Bone marrow (tissue), 2 donors: ENCODE measurements around the gene MAFG.

ENCODE experiments used
- DNase-seq, 2 donors: peaks; one replicate each; lab custom pipeline; 2025; lab: John Stamatoyannopoulos, UW

MAFG gene

DNA sequence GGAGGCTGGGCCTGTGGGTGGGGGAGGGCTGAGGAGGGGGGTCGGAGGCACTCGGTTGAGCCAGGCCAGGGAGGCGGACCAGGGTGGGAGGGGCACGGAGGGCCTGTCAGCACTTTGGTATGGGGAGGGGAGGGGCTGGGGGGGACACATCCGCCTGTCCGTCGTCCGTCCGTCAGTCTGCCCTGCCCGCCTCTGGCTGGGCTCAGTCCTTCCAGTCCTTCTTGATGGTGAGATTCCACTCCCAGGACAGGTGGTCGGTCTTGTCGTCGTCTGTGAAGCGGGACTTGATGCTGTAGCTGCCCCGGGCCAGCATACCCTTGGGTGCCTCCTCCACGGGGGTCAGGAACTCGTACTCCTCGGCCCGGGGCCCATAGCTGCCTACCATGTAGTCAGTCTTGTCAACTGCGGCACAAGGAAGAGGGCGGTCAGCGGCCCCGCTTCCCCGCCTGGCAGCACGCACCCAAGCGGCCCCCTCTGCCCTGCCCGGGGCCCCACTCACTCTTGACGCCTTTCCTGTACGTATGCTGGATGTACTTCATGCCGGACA lies 58.8 kb downstream of the MAFG start:
- no peak for DNase-seq
